ENCODE data around the gene C2CD2. TPM values are rescaled to one million over a fixed set of nuclear protein-coding genes. Genes with fewer than 3 reads are reported as not detected.

Gene C2CD2
- total and polyA plus RNA-seq, 2 of the 8 experiments (the other 6 are each of a cell fraction or from before 2014, with no cell fraction given) = 10.4 to 13.0 TPM

DNA sequence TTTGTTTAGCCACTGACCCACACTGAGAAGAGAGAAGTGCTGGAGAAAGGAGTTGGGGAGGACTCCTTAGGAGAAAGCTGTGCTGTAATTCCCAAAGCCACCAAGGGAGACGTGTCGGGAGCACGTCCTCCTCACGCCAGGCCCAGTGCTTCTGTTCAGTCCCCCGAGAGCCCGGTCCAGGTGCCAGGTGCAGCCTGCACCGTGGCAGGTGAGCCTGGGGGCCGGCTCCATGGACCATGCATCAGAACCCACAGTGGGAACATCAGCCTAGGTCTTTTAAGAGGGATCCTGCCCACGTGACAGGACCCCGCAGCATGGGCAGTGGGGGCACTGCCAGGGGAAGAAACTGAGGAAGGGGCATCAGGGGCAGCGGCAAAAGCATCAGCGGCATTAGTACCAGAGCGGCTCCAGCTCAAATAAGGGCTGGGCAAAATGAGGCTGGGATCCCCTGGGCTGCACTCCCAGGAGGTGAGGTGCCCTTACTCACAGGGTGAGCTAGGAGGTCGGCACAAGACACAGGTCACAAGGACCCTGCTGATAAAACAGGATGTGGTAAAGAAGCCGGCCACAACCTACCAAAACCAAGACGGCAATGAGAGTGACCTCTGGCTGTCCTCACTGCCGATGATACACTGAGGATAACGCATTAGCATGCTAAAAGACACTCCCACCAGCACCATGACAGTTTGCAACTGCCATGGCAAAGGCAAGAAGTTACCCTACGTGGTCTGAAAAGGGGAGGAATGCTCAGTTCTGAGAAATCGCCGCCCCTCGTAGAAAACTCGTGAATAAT lies 50.1 kb downstream of the C2CD2 start:
- Histone ChIP-seq H2BK120ac (replicated peaks; ENCODE audit: low read depth, low read length) (no peak overlapping the region), H3K36me3 (ENCODE audit: control insufficient read depth in 2 of 4, insufficient read depth in 4 of 4, low read length in 3 of 4) (no peaks in the 10 kb centered on the region; a peak in 1 of 8 replicates), H4K5ac (ENCODE audit: insufficient read length, low read depth, low read length) (no peak overlapping the region), H3K27me3 (replicated peaks in 1 of 4; ENCODE audit: control insufficient read depth in 3 of 4, extremely low read depth in 1 of 4, insufficient read depth in 3 of 4, low read length in 3 of 4) (no peaks in the 10 kb centered on the region), H3K56ac (replicated peaks; ENCODE audit: insufficient read length, low read depth, low read length) (no peak overlapping the region), H3K4me2 (ENCODE audit: insufficient read depth in 1 of 2, low read depth in 2 of 2, low read length in 2 of 2) (no peak overlapping the region), H2AFZ (ENCODE audit: low read length) (no peak overlapping the region), H3K9ac (replicated peaks in 1 of 4; ENCODE audit: extremely low read depth in 1 of 4, low read depth in 3 of 4, low read length in 3 of 4) (no peak overlapping the region), H2BK15ac (ENCODE audit: low read length) (no peak overlapping the region), H3K14ac (ENCODE audit: insufficient read length) (no peak overlapping the region), H3K9me3 (ENCODE audit: insufficient read depth in 2 of 2, low read depth in 1 of 2, low read length in 1 of 2) (no peaks in the 10 kb centered on the region), H3K23me2 (ENCODE audit: low read depth, low read length) (no peaks in the 10 kb centered on the region), H2BK12ac (ENCODE audit: low read depth, low read length) (no peak overlapping the region), H3K4ac (replicated peaks; ENCODE audit: insufficient read length, low read depth, low read length) (no peak overlapping the region), H2BK5ac (ENCODE audit: low read depth, low read length) (no peak overlapping the region), H3K4me1 (replicated peaks in 1 of 4; ENCODE audit: control insufficient read depth in 3 of 4, insufficient read depth in 4 of 4, low read length in 3 of 4) (no peaks in the 10 kb centered on the region; a peak in 1 of 7 replicates), H3K79me2 (ENCODE audit: control insufficient read depth in 1 of 2, insufficient read depth in 2 of 2, low read length in 2 of 2) (no peaks in the 10 kb centered on the region), H3K23ac (ENCODE audit: insufficient read length) (no peak overlapping the region), H3K18ac (ENCODE audit: extremely low read depth, low read length) (no peak overlapping the region; the same call in 1 of the 2 replicates), H3K4me3 (ENCODE audit: extremely low read depth in 1 of 4, insufficient read depth in 2 of 4, low read depth in 3 of 4, low read length in 4 of 4) (no peak overlapping the region), H4K20me1 (replicated peaks in 1 of 2; ENCODE audit: control insufficient read depth in 1 of 2, insufficient read depth in 2 of 2, low read length in 2 of 2) (no peaks in the 10 kb centered on the region), H3K79me1 (ENCODE audit: low read depth, low read length) (no peaks in the 10 kb centered on the region), H2BK20ac (ENCODE audit: low read length) (no peak overlapping the region), H4K8ac (ENCODE audit: extremely low read depth, insufficient read depth, low read length) (no peak overlapping the region), H2AK5ac (ENCODE audit: low read depth, low read length) (no peak overlapping the region), H3K27ac (ENCODE audit: low read depth, low read length) (no peak overlapping the region), H4K91ac (replicated peaks; ENCODE audit: insufficient read length, low read length) (no peak overlapping the region)
- DNase-seq (ENCODE audit: low read depth in 1 of 2, low spot score in 2 of 2) (no peak), FAIRE-seq (no peak)
- TF ChIP-seq NRF1 (IDR thresholded peaks at IDR 0.05; ENCODE audit: low read depth, low read length) (no peak), CBX8 (IDR thresholded peaks at IDR 0.05; ENCODE audit: borderline replicate concordance, low read depth, low read length) (no peak), HDAC2 (IDR thresholded peaks at IDR 0.05; ENCODE audit: borderline replicate concordance in 1 of 2, low read depth in 2 of 2, low read length in 2 of 2) (no peak), SP2 (IDR thresholded peaks at IDR 0.05; ENCODE audit: low read length) (no peak)
- CTCF ChIA-PET (ENCODE audit: partially characterized antibody) = interaction anchor here (0.7 to 1.6 kb wide), 5 partner anchors 8 to 47 kb away, joined by 3 to 6 read pairs (median 3); no protein-coding TSS in a partner anchor
- 84% methylated on average over 22 of the region's 23 CpGs; no CpG with 5 or more reads in 1 of the 2 experiments for WGBS, 2 experiments (ENCODE audit: extremely low coverage in 1 of 2, insufficient coverage in 1 of 2, insufficient read length in 1 of 2, insufficient replicate concordance in 2 of 2, low coverage in 1 of 2, low lambda C conversion rate in 2 of 2, missing lambda C conversion rate in 1 of 2)
- POLR2A ChIA-PET (ENCODE audit: partially characterized antibody) = no interaction called here
